HS-5 (cell line): ENCODE data around the gene KBTBD2.
"Not testable (repeated sequence)": the region's sequence is repeated elsewhere in the genome, so short reads cannot be mapped to it uniquely, and the experiment has no call there.

Experiments used
- DNase-seq: peaks from one replicate; pipeline ENCODE4 v3.0.0-alpha.2; 2012; ENCODE audit warnings: low read depth

The KBTBD2 gene

GRCh38 chr7:32893207-32893524, 1.6 kb upstream of the KBTBD2 start:
- DNase-seq, result no peak

- peak; percentile 74 for DNase-seq
Measured at GRCh38 chr7:32892521-32893206, 1.1 kb upstream of the KBTBD2 start.

GRCh38 chr7:32891800-32892520, 400 bp upstream of the KBTBD2 start:
- peak; percentile 82 for DNase-seq

- no peak for DNase-seq
Measured at GRCh38 chr7:32890793-32891042, 842 bp downstream of the KBTBD2 start.

GRCh38 chr7:32890010-32890792, 1.4 kb downstream of the KBTBD2 start:
- no peak for DNase-seq

- no peak for DNase-seq
Measured at GRCh38 chr7:32888505-32888904, 3.1 kb downstream of the KBTBD2 start.

GRCh38 chr7:32887395-32887794, 4.2 kb downstream of the KBTBD2 start:
- DNase-seq, result no peak

GRCh38 chr7:32881074-32881982, 10.2 kb downstream of the KBTBD2 start:
- no peak for DNase-seq

- DNase-seq, result no peak
Measured at GRCh38 chr7:32879460-32879859, 12.1 kb downstream of the KBTBD2 start.

GRCh38 chr7:32878023-32878422, 13.5 kb downstream of the KBTBD2 start:
- DNase-seq, result not testable (repeated sequence)

- DNase-seq, result no peak
Measured at GRCh38 chr7:32872421-32872820, 19.1 kb downstream of the KBTBD2 start.

- DNase-seq, result no peak
Measured at GRCh38 chr7:32871624-32872371, 19.8 kb downstream of the KBTBD2 start.

- no peak for DNase-seq
Measured at GRCh38 chr7:32870298-32870697, 21.3 kb downstream of the KBTBD2 start.

- no peak for DNase-seq
Measured at GRCh38 chr7:32869716-32870115, 21.8 kb downstream of the KBTBD2 start.

GRCh38 chr7:32868116-32868515, 23.4 kb downstream of the KBTBD2 start:
- no peak for DNase-seq

- DNase-seq, result no peak
Measured at GRCh38 chr7:32865448-32866030, 26.0 kb downstream of the KBTBD2 start.

- DNase-seq, result not testable (repeated sequence)
Measured at GRCh38 chr7:32863872-32864271, 27.7 kb downstream of the KBTBD2 start.

GRCh38 chr7:32860090-32860489, 31.5 kb downstream of the KBTBD2 start:
- DNase-seq, result no peak

GRCh38 chr7:32858648-32859047, 32.9 kb downstream of the KBTBD2 start:
- no peak for DNase-seq

GRCh38 chr7:32857063-32857462, 34.5 kb downstream of the KBTBD2 start:
- DNase-seq, result not testable (repeated sequence)
